HK-2 (cell line): ENCODE results near the gene SHC2.
"Not testable (repeated sequence)": the region's sequence is repeated elsewhere in the genome, so short reads cannot be mapped to it uniquely, and the experiment has no call there.

Experiments
- DNase-seq: peaks from one replicate; pipeline ENCODE4 v3.0.0-alpha.2; 2018; ENCODE audit not compliant: unreplicated experiment

SHC2 gene

GRCh38 chr19:491146-491741 lies 30.4 kb upstream of the SHC2 start:
- no peak for DNase-seq

- DNase-seq = no peak
These were observed 28.8 kb upstream of the SHC2 start for GRCh38 chr19:489418-490196.

- peak; percentile 94 for DNase-seq
These were observed 27.9 kb upstream of the SHC2 start for GRCh38 chr19:488505-489417.

GRCh38 chr19:485583-486236 lies 24.9 kb upstream of the SHC2 start:
- no peak for DNase-seq

- no peak for DNase-seq
These were observed 24.2 kb upstream of the SHC2 start for GRCh38 chr19:485077-485476.

GRCh38 chr19:484494-484893 lies 23.7 kb upstream of the SHC2 start:
- no peak for DNase-seq

GRCh38 chr19:483332-484072 lies 22.7 kb upstream of the SHC2 start:
- DNase-seq = no peak

- DNase-seq = no peak
These were observed 21.6 kb upstream of the SHC2 start for GRCh38 chr19:482186-483041.

GRCh38 chr19:481100-481499 lies 20.3 kb upstream of the SHC2 start:
- DNase-seq = not testable (repeated sequence)

GRCh38 chr19:480016-480855 lies 19.4 kb upstream of the SHC2 start:
- DNase-seq = peak; percentile 84

- no peak for DNase-seq
These were observed 18.1 kb upstream of the SHC2 start for GRCh38 chr19:478976-479375.

GRCh38 chr19:478236-478903 lies 17.5 kb upstream of the SHC2 start:
- DNase-seq = no peak

GRCh38 chr19:475360-475759 lies 14.5 kb upstream of the SHC2 start:
- no peak for DNase-seq

GRCh38 chr19:474126-475078 lies 13.6 kb upstream of the SHC2 start:
- no peak for DNase-seq

- peak; percentile 37 for DNase-seq
These were observed 11.4 kb upstream of the SHC2 start for GRCh38 chr19:472005-472858.

- DNase-seq = no peak
These were observed 9.9 kb upstream of the SHC2 start for GRCh38 chr19:470701-471100.

- DNase-seq = no peak
These were observed 9.0 kb upstream of the SHC2 start for GRCh38 chr19:469833-470232.
